ENCODE results near the gene GALNT11.

GALNT11 gene

DNA sequence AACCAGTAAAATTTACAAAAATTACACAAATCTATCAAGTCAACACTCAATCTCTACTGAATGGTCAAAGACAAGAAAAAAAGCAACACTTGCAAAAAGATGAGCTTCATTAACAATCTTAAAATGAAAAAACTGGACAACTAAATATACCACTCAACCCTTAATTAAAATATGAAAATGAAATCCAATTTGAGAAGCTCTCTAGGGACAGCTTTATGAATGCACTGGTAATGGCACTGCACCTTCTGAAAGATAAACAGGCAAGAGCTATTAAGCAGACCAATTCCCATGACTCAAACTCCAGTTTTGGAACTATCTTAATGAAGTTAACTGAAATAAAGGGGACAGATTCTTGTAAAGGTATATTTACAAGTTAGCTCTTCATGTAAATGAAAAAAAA, 135.7 kb downstream of the GALNT11 start:
- DNase-seq, result no peak

DNA sequence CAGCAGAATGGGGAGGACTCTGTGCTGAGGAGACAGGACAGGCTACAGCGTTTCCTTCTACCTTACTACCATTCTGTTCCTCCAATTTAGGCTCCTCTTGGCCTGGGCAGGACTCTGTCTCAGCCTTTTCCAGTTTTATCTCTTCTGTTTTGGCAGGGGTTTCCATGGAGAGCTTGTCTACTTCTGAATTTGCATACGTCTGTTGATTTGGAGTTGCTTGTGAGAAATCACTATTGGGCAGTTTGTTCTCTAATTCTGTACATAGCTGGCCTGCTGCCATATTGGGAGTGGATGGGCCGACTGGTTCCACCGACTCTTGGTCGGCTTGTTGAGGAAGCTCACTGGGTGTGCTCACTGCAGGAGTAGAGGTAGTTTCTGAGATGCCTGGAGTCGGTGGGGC, 136.8 kb downstream of the GALNT11 start:
- no peak for DNase-seq

Measured in activated naive CD4-positive, alpha-beta T cell (primary cell).